Measurements from ENCODE around the gene JADE2.

DNA sequence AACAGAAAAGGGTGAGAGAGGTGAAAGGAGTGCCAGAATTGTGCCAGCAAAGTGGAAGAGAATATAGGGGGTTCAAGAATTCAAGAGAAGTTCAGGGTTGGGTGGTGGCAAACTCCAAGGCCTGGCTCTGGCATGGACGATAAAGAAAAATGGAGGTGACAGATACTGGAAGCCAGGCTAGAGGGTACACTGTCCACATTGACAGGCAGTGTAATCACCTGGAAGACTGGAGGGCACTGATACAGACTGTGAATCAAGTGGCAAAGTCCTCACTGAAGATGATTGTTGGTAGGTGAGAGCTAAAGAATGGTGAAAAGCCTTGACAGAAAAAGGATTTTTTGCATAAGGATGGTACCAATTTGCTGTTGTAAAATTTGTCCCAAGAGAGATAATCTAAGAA lies 100.1 kb downstream of the JADE2 start:
- TF ChIP-seq YY1 (IDR thresholded peaks at IDR 0.05; ENCODE audit: insufficient read depth, insufficient read length) (no peak), SUZ12 (IDR thresholded peaks at IDR 0.05; ENCODE audit: extremely low read depth, insufficient read depth, insufficient read length) (no peak), ZNF274 (IDR thresholded peaks at IDR 0.05; ENCODE audit: low read depth, low read length) (no peak)
